ENCODE data around the gene RELN.

- no peak for TF ChIP-seq CTCF (IDR thresholded peaks at IDR 0.05)
- no peak for TF ChIP-seq POLR2A (IDR thresholded peaks at IDR 0.05)
- no peak for TF ChIP-seq EP300 (IDR thresholded peaks at IDR 0.05)
Observed at GRCh38 chr7:104010052-104010909, 20.8 kb upstream of the RELN start.
